HG03571 (cell line): Measurements from ENCODE around the gene LRRFIP1.

Source experiments
- ATAC-seq: cut with Tn5 transposase; IDR thresholded peaks from one replicate; pipeline ENCODE4 v1.9.1; 2021; ENCODE audit not compliant: unreplicated experiment

LRRFIP1 gene

GRCh38 chr2:237701033-237701858 is 73.9 kb downstream of the LRRFIP1 start:
- no peak for ATAC-seq

DNA sequence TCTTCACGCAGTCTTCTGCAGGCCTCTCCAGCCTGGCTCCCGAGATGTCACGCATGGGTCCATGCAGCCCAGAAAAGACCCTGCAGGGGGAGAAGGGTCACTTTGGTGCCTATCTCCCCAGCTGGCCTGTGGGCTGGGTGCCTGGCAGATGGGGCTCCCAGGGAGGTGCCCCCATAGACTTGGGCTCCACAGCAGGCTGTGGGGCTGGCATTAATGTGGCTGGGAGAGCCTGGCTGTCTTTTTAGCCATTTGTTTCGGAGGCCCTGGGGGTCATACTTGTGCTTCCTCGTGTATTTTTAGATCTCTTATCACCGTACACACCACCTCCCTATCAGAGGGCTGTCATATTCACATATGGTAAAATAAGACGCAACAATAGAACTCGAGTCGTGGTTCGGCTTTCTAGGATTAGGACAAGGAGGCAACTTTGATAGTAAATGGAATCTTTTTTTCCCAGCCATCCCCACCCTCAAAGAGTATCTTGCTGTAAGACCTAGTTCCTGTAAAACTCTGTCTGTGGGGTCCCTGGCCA is 74.5 kb downstream of the LRRFIP1 start:
- no peak for ATAC-seq

DNA sequence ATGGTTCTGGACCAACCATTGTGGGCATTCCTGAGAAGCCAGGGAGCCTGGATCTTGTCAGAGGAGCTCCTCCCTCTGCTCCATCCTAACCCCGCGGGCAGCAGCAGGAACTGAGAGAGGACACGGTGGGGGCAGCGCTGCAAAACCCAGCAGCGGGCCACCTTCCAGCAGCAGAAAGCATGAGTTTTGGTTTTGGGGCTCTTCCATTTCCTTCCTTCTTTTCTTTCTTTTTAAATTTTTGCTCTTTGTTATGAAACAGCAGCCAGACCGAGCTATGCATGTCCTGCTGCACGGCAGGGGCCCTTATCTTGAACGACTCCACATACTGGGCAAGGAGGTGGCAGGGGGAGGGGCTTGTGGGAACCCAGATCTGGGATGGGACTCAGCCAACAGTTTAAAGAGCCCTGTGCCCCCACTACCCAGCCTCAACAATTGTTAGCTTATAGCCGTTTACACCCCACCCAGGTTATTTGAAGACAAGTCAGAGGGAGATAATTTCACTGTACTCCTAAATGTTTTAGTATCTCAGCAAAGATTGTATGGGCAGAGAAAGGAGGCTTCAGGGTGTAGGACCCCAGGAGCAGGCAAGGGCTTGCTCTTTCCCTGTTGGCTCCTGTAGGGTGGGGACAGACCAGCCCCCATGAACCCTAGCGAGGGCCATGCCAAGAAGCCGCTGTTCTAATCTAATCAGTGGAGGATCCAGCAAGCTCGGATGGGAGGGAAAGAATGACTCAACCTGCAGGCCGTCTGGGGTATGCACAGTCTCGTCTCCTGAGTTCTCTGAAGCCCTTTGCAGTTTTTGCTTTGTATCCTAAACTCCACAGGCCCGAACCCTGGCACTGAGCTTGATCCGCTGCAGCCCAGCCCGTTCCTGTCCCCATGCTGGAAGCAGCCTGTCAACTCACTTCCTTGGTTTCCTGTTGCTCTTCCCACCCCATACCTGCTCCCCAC is 75.3 kb downstream of the LRRFIP1 start:
- no peak for ATAC-seq

DNA sequence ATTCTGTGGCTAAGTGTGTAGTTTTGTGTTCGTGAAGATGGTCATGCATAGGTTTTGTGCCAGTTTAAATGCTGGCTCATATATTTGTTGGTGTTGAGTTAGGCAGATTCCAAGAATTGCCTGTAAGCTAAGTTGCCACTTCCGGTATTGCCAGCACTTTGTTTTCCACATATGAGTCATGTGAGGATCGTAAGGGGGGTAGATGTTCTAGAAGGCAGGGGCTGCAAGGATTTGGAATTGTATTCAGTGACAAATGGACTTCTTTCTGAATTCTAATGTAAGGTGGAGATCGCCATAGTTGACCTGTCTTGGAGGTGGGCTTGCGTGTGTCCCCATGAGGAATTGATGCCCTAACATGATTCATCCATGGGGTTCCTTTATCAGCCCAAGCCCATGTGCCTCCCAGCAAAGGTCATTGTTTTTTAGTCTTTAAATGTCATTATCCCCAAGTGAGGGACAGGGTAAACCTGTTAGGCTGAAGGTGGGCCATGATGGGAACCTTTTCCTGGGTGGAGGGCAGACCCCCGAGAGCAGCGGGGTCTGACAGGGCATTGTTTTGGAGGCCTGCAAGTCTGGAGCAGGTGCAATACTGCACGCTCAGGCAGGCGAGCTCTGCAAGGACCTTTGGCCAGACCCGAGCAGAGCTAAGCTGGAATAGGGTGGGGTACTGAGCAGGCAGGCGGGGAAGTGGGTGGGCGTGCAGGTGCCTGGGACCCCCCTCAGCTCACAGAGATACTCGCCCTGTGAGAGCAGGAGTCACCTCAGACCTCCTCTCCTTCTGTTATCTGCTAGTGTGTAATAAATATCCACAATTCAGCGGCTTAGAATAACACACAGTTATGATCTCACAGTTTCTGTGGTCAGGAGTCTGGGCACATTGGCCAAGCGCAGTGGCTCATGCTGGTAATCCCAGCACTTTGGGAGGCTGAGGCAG is 77.4 kb downstream of the LRRFIP1 start:
- no peak for ATAC-seq

DNA sequence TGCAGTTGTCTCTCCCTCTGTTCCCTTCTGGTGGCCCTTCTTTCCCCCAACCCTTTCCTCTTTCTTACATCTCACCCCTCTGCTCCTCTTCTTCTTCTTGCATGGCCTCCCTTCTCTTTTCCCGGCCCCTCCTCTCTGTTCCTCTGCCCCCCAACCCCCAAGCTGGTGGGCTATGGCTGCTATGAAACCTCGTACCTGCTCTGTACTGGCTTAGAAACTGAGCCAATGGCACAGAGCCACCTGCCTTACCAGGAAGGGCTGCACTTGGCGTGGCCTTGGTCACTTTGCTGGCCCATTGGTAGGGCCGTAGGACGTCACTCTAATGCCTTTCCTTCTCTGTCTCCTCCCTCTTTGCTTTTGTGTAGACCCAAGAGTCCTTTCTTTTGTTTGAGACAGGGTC is 78.9 kb downstream of the LRRFIP1 start:
- no peak for ATAC-seq

GRCh38 chr2:237708065-237708398 is 80.6 kb downstream of the LRRFIP1 start:
- ATAC-seq = no peak

- no peak for ATAC-seq
These were observed 81.1 kb downstream of the LRRFIP1 start for GRCh38 chr2:237708491-237708890.

GRCh38 chr2:237708961-237709360 is 81.6 kb downstream of the LRRFIP1 start:
- ATAC-seq = no peak

GRCh38 chr2:237711458-237712150 is 84.2 kb downstream of the LRRFIP1 start:
- ATAC-seq = no peak

DNA sequence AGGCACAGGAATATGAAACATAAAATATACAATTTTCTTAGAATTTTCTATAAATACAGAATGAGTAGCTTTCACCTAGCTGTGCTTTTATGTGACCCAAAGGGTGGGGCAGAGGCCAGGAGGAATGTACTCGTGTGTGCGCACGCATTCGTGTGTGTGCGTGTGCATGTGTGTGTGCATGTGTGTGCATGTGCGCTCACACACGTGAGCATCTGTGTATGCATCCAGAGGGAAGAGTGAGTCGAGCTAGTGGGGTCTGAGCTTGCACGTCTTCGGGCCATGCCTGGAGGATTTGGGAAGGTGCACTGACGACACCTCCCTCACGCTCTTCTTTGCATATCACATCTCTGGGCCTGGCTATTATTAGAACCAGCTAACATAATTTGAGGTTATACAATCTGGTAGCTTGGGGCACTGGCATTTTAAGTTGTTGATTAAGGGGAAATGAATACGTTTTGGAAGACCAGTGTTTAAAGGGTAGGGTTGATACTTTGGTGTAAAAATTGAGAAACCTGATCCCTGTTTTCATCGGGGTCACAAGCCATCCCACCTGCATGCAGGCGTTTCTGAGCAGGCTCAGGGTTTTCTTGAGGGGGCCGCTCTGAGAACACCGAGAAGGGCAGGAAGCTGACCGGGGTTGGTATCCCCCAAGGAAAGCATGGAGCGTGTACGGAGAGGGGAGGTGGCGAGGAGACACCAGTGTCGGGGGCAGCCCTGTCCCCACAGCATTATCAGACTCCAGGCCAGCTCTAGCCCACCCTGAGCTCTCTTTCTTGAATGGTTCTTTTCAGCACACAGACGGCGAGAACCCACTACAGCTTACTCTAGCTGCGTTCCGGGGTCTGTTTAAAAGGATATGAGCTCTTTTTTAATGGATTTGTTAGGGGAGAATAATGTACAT is 85.3 kb downstream of the LRRFIP1 start:
- ATAC-seq = no peak

GRCh38 chr2:237714690-237715458 is 87.5 kb downstream of the LRRFIP1 start:
- ATAC-seq = no peak

DNA sequence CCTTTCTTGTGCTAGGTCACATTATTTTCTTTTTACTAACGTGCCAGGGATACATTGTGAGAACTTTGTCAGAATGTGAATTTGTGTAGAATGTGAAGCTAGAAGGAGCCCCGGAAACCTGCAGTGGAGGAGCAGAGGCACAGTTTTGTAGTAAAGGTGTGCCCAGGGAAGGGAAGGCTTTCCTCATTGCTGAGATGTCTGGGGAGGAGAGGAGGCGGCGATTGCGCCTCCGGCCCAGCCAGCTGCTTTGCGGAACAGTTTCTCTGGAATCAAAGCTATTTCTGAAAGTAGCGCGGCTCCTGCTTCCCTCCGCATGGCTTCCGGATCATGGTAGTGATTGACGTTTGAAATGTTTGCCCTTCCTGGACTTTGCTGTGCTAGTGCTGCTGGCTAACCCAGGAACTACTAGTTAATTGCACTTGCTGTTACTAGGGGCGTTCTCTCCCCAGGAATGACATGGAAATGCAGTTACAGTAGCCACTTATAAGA is 88.1 kb downstream of the LRRFIP1 start:
- no peak for ATAC-seq

GRCh38 chr2:237716011-237716410 is 88.6 kb downstream of the LRRFIP1 start:
- ATAC-seq = no peak

DNA sequence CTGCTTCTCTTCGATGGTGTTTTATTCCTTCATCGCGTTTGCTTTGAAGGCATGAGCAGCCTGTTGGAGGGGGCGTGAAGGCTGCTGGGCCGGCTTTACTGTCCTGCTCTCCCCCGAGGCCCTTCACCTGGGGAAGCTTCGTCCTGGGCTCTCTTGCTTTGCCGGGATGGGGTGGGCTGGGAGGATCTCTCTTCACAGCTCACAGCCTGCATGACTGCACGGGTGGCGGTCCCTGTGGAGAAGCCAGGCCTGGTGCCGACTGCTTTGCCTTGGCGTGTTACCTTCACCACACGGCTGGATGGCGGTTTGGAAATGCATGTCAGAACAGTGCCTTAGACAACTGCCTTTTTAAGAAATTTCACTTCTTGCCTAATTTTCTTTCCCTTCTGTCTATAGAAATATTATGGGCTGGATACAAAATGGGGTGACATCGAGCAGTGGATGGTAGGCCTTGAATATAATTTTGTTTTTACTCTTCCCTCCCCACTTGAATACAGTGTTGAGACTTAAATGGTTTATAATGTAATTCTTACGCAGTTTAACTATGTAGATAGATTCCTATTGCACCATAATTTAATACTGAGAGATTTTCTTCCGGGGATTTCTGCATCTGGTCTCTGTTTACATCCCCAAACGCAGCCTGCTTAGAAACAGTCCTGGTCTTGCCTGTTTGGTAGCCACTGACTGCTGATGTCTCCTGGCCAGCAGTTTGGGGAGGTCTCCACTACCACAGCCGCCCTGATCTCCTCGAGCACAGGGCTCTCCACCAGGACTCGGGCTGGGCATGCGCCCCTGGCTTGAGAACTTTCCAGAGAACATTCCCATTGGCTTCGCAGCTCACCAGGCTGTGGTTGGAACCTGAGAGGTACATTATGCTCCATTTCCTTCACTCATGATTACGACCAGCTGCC is 90.2 kb downstream of the LRRFIP1 start:
- no peak for ATAC-seq

GRCh38 chr2:237718277-237718634 is 90.9 kb downstream of the LRRFIP1 start:
- no peak for ATAC-seq

DNA sequence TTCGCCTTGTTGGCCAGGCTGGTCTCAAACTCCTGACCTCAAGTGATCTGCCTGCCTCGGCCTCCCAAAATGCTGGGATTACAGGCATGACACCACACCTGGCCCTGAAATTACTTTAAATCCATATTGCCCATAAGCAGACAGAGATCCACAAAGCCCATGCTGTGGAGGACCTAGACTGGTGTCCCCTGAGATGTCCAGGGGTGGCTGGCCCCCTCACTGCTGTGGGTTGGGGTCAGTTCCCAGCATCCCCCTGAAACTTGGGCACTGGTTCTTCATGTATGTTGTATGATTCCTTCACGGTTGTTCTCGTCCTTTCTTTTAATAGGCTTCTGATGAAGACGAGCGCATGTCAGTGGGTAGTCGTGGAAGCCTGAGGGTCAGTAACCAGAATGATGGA is 93.1 kb downstream of the LRRFIP1 start:
- no peak for ATAC-seq

DNA sequence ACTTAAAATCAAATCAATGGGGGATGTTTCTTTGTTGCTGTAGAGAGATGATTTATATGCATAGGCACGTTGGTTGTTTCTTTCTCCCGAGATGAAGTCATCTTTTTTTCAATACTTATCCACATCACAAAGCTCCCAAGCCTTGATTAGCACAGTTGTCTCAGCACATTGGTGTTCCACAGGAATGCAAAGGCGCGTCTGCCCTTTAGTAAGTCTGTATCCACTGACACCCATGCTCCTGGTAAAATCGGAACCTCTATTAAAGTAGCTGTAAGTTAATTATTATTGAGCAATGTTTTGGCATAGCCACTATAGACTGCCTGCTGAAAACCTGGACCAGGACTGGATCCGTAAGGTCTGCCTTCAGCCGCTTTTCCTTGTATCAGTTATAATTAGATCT is 93.6 kb downstream of the LRRFIP1 start:
- ATAC-seq = no peak
